A549 (cell line): ENCODE measurements around the gene TIMM17A. TPM values are rescaled to one million over a fixed set of nuclear protein-coding genes. Genes with fewer than 3 reads are reported as not detected.
A peak's percentile ranks its signal among the peaks of the same experiment; 100 is the strongest.

Source experiments
- ATAC-seq, 2 experiments: fragments of 200-7000 bp in 1 of 2; fragments of >200 bp in 1 of 2; cut with Nextera tagmentation in 1 of 2; cut with Tn5 transposase in 1 of 2; 3 replicates each; pipeline versions ENCODE4 v1.8.0 to v1.9.1; 2018 to 2020; ENCODE audit warnings: mild to moderate bottlenecking in 1 of 2, moderate library complexity in 1 of 2
- CTCF ChIA-PET: fragments of 300-600 bp; sonication (Branson Sonifier 250); formaldehyde crosslinking; extraction: SDS; loops from one replicate; lab custom pipeline; 2021; ENCODE audit warnings: antibody characterized with exemption, inconsistent platforms; lab: Yijun Ruan, JAX
- POLR2A ChIA-PET: fragments of 350-600 bp; formaldehyde crosslinking; extraction: SDS; loops from one replicate; lab custom pipeline; 2021; ENCODE audit warnings: antibody characterized with exemption, inconsistent platforms; lab: Yijun Ruan, JAX
- DNase-seq, 2 experiments: peaks; one replicate each; pipeline versions ENCODE4 v3.0.0 to v3.0.0-alpha.2; 2011 to 2016; ENCODE audit warnings: low read depth in 1 of 2, low spot score in 1 of 2
- FAIRE-seq: peaks from 2 replicates; lab custom pipeline; 2011; peaks lifted over from hg19 to GRCh38; lab: Jason Lieb, UNC
- H3K27ac ChIP-seq, 2 experiments: fragments of >200 bp; sonication (Bioruptor Twin); formaldehyde crosslinking; 3 replicates each; pipeline ENCODE4 v1.5.1; 2016 to 2017
- H3K4me1 ChIP-seq: fragments of >200 bp; sonication (Bioruptor Twin); formaldehyde crosslinking; 3 replicates; pipeline ENCODE4 v1.6.1; 2016
- H3K4me2 ChIP-seq: fragments of >200 bp; sonication (Bioruptor Twin); formaldehyde crosslinking; 3 replicates; pipeline ENCODE4 v1.6.1; 2016
- H3K4me3 ChIP-seq: fragments of >200 bp; sonication (Bioruptor Twin); formaldehyde crosslinking; 3 replicates; pipeline ENCODE4 v1.5.1; 2016
- H3K9me3 ChIP-seq: fragments of >200 bp; sonication (Bioruptor Twin); formaldehyde crosslinking; 3 replicates; pipeline ENCODE4 v1.6.1; 2016
- BHLHE40 ChIP-seq: IDR thresholded peaks from 2 replicates; pipeline ENCODE4 v1.6.1; 2012; ENCODE audit warnings: low read depth, low read length, inconsistent platforms
- EHF ChIP-seq: fragments of 250-450 bp; sonication (Bioruptor Pico); IDR thresholded peaks from 2 replicates; pipeline ENCODE4 v1.5.0; 2020; ENCODE audit warnings: mild to moderate bottlenecking
- ESRRA ChIP-seq: fragments of 150-350 bp; IDR thresholded peaks from 2 replicates; pipeline ENCODE4 v1.6.1; 2014; ENCODE audit warnings: mild to moderate bottlenecking, low read length, borderline replicate concordance
- FOSB ChIP-seq: fragments of 250-450 bp; sonication (Bioruptor Pico); IDR thresholded peaks from 2 replicates; pipeline ENCODE4 v1.5.0; 2020; ENCODE audit warnings: mild to moderate bottlenecking, moderate library complexity
- GATA3 ChIP-seq: IDR thresholded peaks from 2 replicates; pipeline ENCODE4 v1.6.1; 2012; ENCODE audit warnings: borderline replicate concordance
- HOXA7 ChIP-seq: fragments of 250-450 bp; sonication (Bioruptor Pico); IDR thresholded peaks from 2 replicates; pipeline ENCODE4 v1.5.0; 2020; ENCODE audit warnings: mild to moderate bottlenecking, moderate library complexity
- JUN ChIP-seq, 2 experiments: fragments of >200 bp; sonication (Bioruptor Twin); formaldehyde crosslinking; IDR thresholded peaks; 2 replicates in 1 of 2; 3 replicates in 1 of 2; pipeline ENCODE4 v1.6.1; 2016 to 2017
- JUNB ChIP-seq: fragments of >200 bp; sonication (Bioruptor Twin); formaldehyde crosslinking; IDR thresholded peaks from 2 replicates; pipeline ENCODE4 v1.6.1; 2016
- KDM1A ChIP-seq: fragments of 200-600 bp; sonication (generic); IDR thresholded peaks from 2 replicates; pipeline ENCODE4 v1.6.1; 2016; ENCODE audit warnings: low read depth, mild to moderate bottlenecking
- NR3C1 ChIP-seq: fragments of >200 bp; sonication (Bioruptor Twin); formaldehyde crosslinking; IDR thresholded peaks from 3 replicates; pipeline ENCODE4 v1.6.1; 2017
- POLR2AphosphoS2 ChIP-seq: conservative IDR thresholded peaks from 2 replicates; pipeline ENCODE4 v1.6.1; 2012; ENCODE audit warnings: low read length, improper control_type of control experiment, inconsistent platforms
- RAD21 ChIP-seq, 2 experiments: fragments of >200 bp in 1 of 2; sonication (Bioruptor Twin) in 1 of 2; formaldehyde crosslinking in 1 of 2; IDR thresholded peaks in 1 of 2; conservative IDR thresholded peaks in 1 of 2; 2 replicates in 1 of 2; 3 replicates in 1 of 2; pipeline ENCODE4 v1.6.1; 2012 to 2018; ENCODE audit warnings: inconsistent platforms in 1 of 2
- SREBF2 ChIP-seq: fragments of 450-650 bp; IDR thresholded peaks from 2 replicates; pipeline ENCODE4 v1.6.1; 2014; ENCODE audit warnings: mild to moderate bottlenecking, moderate library complexity
- ZFP36 ChIP-seq: fragments of 450-650 bp; IDR thresholded peaks from 2 replicates; pipeline ENCODE4 v1.6.1; 2014; ENCODE audit warnings: borderline replicate concordance; ENCODE audit not compliant: partially characterized antibody
- ZNF302 ChIP-seq: fragments of 250-450 bp; sonication (Bioruptor Pico); IDR thresholded peaks from 2 replicates; pipeline ENCODE4 v1.9.0; 2021; ENCODE audit warnings: inconsistent platforms, mild to moderate bottlenecking, moderate library complexity
- WGBS: methylation state at CpG from one replicate; pipeline ENCODE4 v1.1.6; 2017; ENCODE audit errors: missing lambda C conversion rate; 5-methylcytosine and 5-hydroxymethylcytosine counted together
- polyA plus RNA-seq, 4 experiments: library from polyadenylated mRNA; depleted of rRNA in 3 of 4; stranded (reverse); fragments of >200 nt; fragmentation: RNase III in 1 of 4; extraction: RNeasy Plus Mini Kit Qiagen cat#74134 plus additional on column Dnase treatment in 1 of 4; gene quantifications; 2 replicates in 3 of 4; 3 replicates in 1 of 4; pipeline ENCODE4 v1.2.3, GENCODE V29; 2011 to 2017
- TF ChIP-seq, protein P1 (sequence below): fragments of >200 bp; sonication (Bioruptor Twin); formaldehyde crosslinking; IDR thresholded peaks from 2 replicates; pipeline ENCODE4 v1.6.1; 2016
- TF ChIP-seq, protein P2 (sequence below): IDR thresholded peaks from 2 replicates; pipeline ENCODE4 v1.6.1; 2012
- TF ChIP-seq, protein P3 (sequence below): fragments of 150-350 bp; IDR thresholded peaks from 2 replicates; pipeline ENCODE4 v1.6.1; 2014; ENCODE audit warnings: low read depth, mild to moderate bottlenecking, low read length
- TF ChIP-seq, protein P4 (sequence below): fragments of 250-450 bp; sonication (Bioruptor Pico); IDR thresholded peaks from 2 replicates; pipeline ENCODE4 v1.5.0; 2021; ENCODE audit warnings: mild to moderate bottlenecking, moderate library complexity, borderline replicate concordance
- TF ChIP-seq, protein P5 (sequence below): fragments of 250-450 bp; sonication (Bioruptor Pico); IDR thresholded peaks from 2 replicates; pipeline ENCODE4 v1.5.0; 2020; ENCODE audit warnings: low read depth, mild to moderate bottlenecking, moderate library complexity

Gene TIMM17A
- polyA plus RNA-seq, 2 of the 4 experiments (the other 2 are of a cell fraction) = 127 to 134 TPM

DNA sequence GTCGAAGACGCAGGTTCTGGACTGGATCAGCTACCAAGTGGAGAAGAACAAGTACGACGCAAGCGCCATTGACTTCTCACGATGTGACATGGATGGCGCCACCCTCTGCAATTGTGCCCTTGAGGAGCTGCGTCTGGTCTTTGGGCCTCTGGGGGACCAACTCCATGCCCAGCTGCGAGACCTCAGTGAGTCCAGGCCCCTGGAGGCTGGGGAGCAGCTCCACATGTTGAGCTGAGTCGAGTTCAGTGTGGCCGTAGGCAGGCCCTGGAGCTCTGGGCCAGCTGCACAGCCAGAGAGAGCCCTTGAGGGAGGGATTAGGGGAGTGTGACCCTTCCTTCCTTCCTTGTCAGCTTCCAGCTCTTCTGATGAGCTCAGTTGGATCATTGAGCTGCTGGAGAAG lies 56.7 kb downstream of the TIMM17A start:
- no peaks in the 10 kb centered on the region for H3K9me3 ChIP-seq
- 13% methylated on average over 8 of the region's 11 CpGs for WGBS
- ChIA-PET POLR2A (interaction anchor here (0.6 to 3.7 kb wide), 11 partner anchors 11 to 108 kb away, joined by 3 to 147 read pairs (median 36); partner anchors contain the start of gene GPR37L1), CTCF (interaction anchor here (0.7 to 46.8 kb wide), 12 partner anchors 13 to 117 kb away, joined by 3 to 1624 read pairs (median 6); partner anchors contain the start of gene GPR37L1)
- FAIRE-seq (no peak), ATAC-seq (peak in 1 of 2 experiments; percentile 0; a peak in 2 of 6 replicates), DNase-seq (peak in 1 of 2 experiments; percentile 62)
- H3K4me1 ChIP-seq = peaks cover 65% of the 10 kb centered on the region
- peak overlapping the region; percentile 88 for H3K4me2 ChIP-seq
- peak overlapping the region; percentile 93 to 94 for H3K27ac ChIP-seq
- H3K4me3 ChIP-seq = peak overlapping the region; percentile 95
- TF ChIP-seq EHF (CRISPR knock-in tag) = no peak
- TF ChIP-seq, protein P1, sequence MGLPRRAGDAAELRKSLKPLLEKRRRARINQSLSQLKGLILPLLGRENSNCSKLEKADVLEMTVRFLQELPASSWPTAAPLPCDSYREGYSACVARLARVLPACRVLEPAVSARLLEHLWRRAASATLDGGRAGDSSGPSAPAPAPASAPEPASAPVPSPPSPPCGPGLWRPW = no peak
- TF ChIP-seq SREBF2 = no peak

DNA sequence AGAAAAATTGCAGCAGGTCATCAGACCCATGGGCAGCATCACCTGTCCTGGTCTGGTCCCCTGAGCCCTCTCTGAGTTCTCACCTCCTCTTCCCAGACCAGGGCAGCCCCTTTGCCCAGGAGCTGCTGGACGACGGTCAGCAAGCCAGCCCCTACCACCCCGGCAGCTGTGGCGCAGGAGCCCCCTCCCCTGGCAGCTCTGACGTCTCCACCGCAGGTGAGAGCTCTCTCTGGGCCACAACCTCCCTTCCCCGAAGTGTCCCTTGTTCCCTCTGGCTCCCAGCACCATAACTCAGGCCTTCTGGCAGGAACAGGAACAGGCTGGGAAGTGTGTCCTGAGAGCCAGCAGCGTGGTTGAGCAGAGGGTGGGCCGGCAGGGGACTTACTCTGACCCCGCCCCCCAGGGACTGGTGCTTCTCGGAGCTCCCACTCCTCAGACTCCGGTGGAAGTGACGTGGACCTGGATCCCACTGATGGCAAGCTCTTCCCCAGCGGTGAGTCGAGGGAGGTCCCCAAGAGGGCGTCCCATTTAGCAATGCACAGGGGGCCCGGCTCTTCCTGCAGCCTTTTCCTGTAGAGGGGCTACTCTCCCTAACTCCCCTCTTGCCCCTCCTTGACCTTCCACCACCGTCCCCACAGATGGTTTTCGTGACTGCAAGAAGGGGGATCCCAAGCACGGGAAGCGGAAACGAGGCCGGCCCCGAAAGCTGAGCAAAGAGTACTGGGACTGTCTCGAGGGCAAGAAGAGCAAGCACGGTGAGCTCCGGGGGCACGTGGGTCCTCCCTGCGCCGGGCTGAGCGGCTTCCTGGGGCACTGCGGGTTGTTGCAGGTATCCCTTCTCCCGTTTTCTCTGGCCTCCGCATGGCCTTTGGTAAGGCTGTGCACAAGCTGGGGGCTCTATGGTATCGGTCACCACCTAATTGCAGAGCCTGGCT lies 57.5 kb downstream of the TIMM17A start:
- ATAC-seq (no peak), FAIRE-seq (no peak), DNase-seq (peak in 1 of 2 experiments; percentile 56)
- Histone ChIP-seq H3K27ac (peak overlapping the region; percentile 93 to 94), H3K9me3 (no peaks in the 10 kb centered on the region), H3K4me3 (peak overlapping the region; percentile 95), H3K4me1 (peaks cover 65% of the 10 kb centered on the region), H3K4me2 (peak overlapping the region; percentile 88)
- peak in 1 of 2 experiments; percentile 27; a peak in 2 of 5 replicates for TF ChIP-seq JUN (IDR thresholded peaks at IDR 0.05)
- no peak for TF ChIP-seq RAD21 (conservative IDR thresholded peaks at IDR 0.05 in 1 of 2, IDR thresholded peaks at IDR 0.05 in 1 of 2)
- TF ChIP-seq, protein P2, sequence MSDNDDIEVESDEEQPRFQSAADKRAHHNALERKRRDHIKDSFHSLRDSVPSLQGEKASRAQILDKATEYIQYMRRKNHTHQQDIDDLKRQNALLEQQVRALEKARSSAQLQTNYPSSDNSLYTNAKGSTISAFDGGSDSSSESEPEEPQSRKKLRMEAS = peak; percentile 38
- TF ChIP-seq FOSB (CRISPR knock-in tag) = 0 out of 2 replicates have a peak, but pooled peaks have one; percentile 34
- WGBS = 24% methylated on average over 35 of the region's 35 CpGs
- POLR2A ChIA-PET = interaction anchor here (0.5 to 3.7 kb wide), 9 partner anchors 10 to 135 kb away, joined by 3 to 147 read pairs (median 6); no protein-coding TSS in a partner anchor
- CTCF ChIA-PET = interaction anchor here (1.1 to 46.8 kb wide), 8 partner anchors 12 to 113 kb away, joined by 3 to 1624 read pairs (median 4); partner anchors contain the start of gene GPR37L1

DNA sequence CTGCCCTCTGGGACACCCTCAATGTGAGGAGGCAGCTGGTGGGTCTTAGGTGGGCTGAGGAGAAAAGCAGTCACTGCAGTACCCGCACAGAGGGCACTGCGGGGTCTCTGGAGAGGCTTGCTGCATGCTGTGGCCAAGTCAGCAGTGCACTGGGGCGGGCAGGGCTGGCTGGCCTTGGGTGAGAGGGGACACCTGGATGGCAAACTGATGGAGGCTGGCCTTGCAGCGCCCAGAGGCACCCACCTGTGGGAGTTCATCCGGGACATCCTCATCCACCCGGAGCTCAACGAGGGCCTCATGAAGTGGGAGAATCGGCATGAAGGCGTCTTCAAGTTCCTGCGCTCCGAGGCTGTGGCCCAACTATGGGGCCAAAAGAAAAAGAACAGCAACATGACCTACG lies 58.3 kb downstream of the TIMM17A start:
- WGBS = 56% methylated on average over 11 of the region's 12 CpGs
- peak overlapping the region; percentile 95 for H3K4me3 ChIP-seq
- ChIA-PET CTCF (interaction anchor here (1.1 to 46.8 kb wide), 5 partner anchors 11 to 112 kb away, joined by 3 to 1624 read pairs (median 7); partner anchors contain the start of gene GPR37L1), POLR2A (interaction anchor here (1.1 to 2.1 kb wide), 2 partner anchors 9 to 92 kb away, joined by 4 to 6 read pairs; no protein-coding TSS in a partner anchor)
- TF ChIP-seq HOXA7 (CRISPR knock-in tag) = 0 out of 2 replicates have a peak, but pooled peaks have one; percentile 64
- no peak for TF ChIP-seq SREBF2
- H3K4me2 ChIP-seq = peak overlapping the region; percentile 88
- ATAC-seq (no peak), FAIRE-seq (no peak), DNase-seq (peak in 1 of 2 experiments; percentile 49)
- no peaks in the 10 kb centered on the region for H3K9me3 ChIP-seq
- H3K4me1 ChIP-seq = peaks cover 62% of the 10 kb centered on the region
- peak overlapping the region; percentile 93 to 94 for H3K27ac ChIP-seq

DNA sequence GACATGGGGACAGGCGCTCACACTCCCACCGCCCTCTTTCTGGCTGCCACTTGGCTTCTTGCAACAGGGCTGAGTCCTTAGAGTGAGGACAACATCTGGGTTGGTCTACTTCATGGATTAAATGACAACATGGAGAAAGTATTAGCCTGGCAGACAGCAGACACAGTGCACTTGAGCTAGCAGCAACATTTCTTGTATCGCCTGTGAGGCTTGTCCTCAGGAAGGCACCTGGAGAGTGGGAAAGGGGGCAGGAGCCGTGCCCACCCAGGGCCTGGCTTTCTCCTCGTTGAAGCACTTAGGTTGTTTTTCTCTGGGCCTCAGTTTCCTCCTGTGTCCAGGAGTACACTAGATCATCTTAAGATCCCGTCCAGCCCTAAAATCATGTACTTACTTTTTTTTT lies 58.8 kb downstream of the TIMM17A start:
- WGBS = 63% methylated on average over 6 of the region's 6 CpGs
- Histone ChIP-seq H3K27ac (peak overlapping the region; percentile 93 to 94; a peak in 5 of 6 replicates), H3K4me3 (peak overlapping the region; percentile 95), H3K9me3 (no peaks in the 10 kb centered on the region), H3K4me2 (peak overlapping the region; percentile 88), H3K4me1 (peaks cover 60% of the 10 kb centered on the region)
- ChIA-PET CTCF (interaction anchor here (1.1 to 46.8 kb wide), 4 partner anchors 11 to 111 kb away, joined by 3 to 1624 read pairs (median 57); partner anchors contain the start of gene GPR37L1), POLR2A (interaction anchor here (4.7 kb wide), 1 partner anchor 21 kb away, joined by 68 read pairs; no protein-coding TSS in a partner anchor)
- DNase-seq (no peak), FAIRE-seq (no peak), ATAC-seq (no peak)
- TF ChIP-seq ZFP36 (no peak), ESRRA (no peak), NR3C1 (no peak), GATA3 (no peak), POLR2AphosphoS2 (no peak), ZNF302 (CRISPR knock-in tag) (no peak), KDM1A (no peak), JUNB (no peak), BHLHE40 (no peak)
- TF ChIP-seq, protein P3, sequence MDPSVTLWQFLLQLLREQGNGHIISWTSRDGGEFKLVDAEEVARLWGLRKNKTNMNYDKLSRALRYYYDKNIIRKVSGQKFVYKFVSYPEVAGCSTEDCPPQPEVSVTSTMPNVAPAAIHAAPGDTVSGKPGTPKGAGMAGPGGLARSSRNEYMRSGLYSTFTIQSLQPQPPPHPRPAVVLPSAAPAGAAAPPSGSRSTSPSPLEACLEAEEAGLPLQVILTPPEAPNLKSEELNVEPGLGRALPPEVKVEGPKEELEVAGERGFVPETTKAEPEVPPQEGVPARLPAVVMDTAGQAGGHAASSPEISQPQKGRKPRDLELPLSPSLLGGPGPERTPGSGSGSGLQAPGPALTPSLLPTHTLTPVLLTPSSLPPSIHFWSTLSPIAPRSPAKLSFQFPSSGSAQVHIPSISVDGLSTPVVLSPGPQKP = no peak
- TF ChIP-seq, protein P4, sequence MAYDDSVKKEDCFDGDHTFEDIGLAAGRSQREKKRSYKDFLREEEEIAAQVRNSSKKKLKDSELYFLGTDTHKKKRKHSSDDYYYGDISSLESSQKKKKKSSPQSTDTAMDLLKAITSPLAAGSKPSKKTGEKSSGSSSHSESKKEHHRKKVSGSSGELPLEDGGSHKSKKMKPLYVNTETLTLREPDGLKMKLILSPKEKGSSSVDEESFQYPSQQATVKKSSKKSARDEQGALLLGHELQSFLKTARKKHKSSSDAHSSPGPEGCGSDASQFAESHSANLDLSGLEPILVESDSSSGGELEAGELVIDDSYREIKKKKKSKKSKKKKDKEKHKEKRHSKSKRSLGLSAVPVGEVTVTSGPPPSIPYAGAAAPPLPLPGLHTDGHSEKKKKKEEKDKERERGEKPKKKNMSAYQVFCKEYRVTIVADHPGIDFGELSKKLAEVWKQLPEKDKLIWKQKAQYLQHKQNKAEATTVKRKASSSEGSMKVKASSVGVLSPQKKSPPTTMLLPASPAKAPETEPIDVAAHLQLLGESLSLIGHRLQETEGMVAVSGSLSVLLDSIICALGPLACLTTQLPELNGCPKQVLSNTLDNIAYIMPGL (CRISPR knock-in tag) = no peak
- TF ChIP-seq, protein P5, sequence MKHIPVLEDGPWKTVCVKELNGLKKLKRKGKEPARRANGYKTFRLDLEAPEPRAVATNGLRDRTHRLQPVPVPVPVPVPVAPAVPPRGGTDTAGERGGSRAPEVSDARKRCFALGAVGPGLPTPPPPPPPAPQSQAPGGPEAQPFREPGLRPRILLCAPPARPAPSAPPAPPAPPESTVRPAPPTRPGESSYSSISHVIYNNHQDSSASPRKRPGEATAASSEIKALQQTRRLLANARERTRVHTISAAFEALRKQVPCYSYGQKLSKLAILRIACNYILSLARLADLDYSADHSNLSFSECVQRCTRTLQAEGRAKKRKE (CRISPR knock-in tag) = no peak
